HG03378 (cell line): Measurements from ENCODE around the gene RTF1.

Experiments used
- ATAC-seq: cut with Tn5 transposase; IDR thresholded peaks from one replicate; pipeline ENCODE4 v1.9.1; 2021; ENCODE audit warnings: mild to moderate bottlenecking, moderate library complexity; ENCODE audit not compliant: unreplicated experiment

Gene RTF1

DNA sequence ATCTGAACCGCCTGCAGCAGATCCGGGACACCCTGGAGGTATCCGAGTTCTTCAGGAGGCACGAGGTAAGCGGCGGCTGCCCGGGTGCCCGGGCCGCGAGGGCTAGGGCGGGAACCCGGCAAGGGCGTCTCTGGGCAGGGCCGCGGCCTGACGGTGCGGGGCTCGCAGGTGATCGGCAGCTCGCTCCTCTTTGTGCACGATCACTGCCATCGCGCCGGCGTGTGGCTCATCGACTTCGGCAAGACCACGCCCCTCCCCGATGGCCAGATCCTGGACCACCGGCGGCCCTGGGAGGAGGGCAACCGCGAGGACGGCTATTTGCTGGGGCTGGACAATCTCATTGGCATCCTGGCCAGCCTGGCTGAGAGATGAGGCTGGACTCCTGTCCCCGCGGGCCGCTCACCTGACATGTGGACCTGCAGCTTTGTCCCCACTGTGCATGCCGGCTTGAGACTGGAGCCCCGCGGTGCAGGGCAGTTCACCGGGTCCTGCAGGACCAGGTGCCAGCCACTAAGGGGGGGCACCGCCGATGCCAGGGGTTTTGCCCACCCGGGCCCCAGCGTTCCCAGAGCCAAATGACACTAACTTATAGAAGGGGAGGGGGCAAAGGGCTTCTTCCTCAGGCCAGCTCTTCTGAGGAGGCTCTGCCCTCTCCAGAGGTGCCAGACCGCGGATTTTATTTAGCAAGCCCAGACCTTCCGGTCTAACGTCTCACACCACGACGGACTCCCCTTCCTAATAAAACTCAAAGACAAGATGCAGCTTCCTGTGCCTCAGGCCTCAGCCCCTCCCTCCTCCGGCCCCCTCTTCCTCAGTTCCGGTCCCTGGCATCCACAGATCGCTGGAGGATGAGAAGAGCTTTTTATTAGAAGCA lies 86.1 kb downstream of the RTF1 start:
- ATAC-seq, result no peak

DNA sequence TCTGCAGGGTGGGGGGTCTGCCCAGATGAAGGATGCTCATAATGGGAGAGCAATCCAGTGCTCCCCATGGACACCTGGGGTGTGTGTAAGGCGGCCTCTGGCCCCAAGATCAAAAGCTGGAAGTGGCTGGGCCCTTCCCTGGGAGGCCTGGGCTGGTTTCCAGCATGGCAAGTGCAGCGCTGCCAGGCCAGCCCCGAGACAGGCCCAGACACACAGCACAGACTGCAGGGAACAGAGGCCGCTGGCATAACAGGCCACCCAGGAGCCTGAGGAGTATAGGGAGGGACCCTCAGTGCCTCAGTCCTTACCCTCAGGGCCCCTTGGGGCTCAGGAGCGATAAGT lies 86.7 kb downstream of the RTF1 start:
- ATAC-seq, result no peak

DNA sequence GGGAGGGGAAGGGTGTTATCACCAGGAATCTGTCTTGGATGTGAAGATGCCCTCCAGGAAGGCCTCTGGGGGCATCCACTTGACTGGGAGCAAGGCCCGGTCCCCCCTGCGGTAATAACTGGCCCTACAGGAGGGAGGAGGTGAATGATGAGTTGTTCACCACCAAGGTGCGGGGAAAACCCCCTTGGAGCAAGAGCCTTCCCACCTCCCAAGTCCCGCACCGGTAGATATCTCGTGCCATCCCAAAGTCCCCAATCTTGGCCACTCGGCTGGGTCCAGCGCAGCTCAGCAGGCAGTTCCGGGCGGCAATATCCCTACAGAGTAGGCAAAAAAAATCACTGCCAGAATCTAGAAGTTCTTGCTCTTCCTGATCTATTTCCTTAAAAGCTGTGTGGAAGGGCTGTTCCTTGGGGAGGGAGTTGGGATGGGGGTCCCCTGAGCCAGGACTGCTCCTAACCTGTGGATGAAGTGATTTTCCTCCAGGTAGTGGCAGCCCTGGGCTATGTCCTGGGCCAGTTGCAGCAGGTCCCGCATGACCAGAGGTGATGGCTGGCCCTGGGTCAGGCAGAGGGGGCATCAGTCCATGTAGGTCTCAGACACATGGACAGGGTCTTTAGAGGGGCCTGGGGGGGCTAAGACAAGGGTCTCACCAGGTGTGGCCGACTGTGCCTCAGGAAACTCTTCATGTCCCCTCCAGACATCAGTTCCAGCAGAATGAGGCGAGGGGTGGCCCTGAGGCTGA lies 88.0 kb downstream of the RTF1 start:
- ATAC-seq, result no peak

DNA sequence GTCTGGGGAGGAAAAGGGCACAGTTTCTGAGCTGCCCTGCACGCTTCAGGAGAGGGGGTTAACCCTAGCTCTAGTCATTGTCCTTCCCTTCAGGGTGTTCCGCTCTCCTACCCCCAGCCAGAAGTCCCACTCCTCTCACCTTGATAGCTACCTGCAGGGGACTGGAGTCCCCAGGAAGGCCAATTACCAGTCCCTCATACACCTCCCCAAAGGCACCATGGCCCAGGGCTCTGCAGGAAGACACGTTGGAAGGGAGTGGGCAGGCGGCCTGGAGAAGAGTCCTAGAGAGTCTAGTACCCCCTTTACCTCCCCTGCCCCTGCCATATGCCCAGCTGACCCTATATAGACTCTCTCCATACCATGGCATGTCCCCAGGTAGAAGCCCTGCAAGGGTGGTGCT lies 88.9 kb downstream of the RTF1 start:
- ATAC-seq, result no peak

DNA sequence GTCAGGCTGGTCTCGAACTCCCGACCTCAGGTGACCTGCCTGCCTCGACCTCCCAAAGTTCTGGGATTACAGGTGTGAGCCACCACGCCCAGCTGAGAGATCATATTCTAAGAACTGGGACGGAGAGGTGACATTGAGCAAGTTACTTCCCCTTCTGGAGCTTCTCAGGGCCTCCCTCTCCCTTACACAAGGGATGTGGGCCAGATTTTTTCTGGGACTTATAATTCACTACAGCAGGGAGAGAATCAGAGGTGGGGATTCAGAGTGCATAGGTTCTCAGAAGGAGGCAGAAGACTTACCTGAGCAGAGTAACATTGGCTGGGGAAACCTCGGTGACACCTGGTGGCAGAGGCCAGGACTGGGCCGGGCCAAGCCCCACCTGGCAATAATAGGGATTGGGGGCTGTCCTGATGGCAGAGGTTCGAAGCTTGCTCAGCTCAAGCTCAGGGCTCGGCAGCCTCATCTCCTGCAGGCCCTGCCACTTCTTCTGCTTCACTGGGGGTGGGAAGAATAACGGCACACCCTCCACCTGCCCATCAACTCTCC lies 90.0 kb downstream of the RTF1 start:
- ATAC-seq, result no peak

DNA sequence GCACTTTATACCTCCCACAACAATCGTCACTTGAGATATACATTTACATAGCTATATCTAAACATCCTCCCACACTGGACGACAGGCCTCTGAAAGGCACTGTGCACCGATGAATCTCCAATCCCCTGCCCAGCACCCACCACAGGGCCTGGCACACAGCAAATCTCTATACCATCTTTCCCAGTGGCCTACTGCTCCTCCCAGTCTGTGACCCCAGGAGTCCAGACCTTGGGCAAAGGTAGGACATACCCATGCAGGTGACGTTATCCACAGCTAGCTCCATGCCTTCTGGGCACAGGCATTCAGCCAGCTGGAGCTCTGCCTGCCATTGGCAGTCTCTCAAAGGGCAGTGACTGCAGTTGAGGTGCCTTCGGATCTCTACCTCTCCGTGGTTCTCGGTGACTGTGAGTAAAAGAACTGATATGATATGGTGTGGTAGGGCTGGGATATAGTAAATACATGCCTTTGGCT lies 91.0 kb downstream of the RTF1 start:
- no peak for ATAC-seq

DNA sequence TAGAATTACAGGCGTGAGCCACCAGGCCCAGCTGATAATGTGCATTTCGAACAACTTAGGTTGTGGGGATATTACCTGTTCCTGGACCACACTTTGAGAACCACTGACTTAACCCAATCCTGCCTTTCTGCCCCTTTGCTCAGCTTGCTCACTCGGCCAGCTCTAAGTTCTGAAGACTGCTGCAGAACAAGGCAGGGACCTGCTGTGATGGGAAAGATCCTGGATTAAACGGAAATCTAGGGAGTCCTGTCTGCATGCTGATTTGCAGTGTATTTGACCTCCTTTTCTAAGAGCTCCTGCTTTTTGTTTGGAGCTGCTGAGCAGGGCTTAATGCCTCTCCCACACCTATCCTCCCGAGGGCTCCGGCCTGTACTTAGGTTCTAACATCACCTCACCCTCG lies 93.8 kb downstream of the RTF1 start:
- ATAC-seq, result no peak

DNA sequence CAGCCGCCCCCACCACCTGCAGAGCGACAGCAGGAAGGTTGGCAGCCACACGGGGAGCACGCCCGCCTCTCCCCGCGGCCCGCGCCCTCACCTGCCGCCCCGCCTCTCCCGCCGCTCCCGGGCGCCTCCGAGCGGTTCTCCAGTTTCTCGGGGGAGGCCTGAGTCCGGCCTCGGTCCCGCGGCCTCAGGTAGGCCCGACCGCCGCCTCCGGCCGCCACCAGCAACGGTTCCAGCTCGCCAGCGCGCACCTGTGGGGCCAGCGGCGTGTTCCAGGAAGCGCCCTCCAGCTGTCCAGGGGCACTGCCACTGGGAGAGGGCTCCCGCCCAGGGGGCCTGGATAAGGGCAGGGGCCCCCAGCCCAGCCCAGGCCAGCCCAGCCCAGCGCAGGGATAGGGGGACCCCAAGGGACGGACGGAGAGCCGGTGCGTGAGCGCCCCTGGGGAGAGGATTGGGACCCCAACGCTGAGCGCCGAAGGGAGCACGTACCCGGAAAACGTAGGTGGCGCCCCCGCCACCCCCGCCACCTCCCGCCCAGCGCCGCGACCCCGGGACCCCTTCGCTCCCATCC lies 94.5 kb downstream of the RTF1 start:
- ATAC-seq, result no peak

DNA sequence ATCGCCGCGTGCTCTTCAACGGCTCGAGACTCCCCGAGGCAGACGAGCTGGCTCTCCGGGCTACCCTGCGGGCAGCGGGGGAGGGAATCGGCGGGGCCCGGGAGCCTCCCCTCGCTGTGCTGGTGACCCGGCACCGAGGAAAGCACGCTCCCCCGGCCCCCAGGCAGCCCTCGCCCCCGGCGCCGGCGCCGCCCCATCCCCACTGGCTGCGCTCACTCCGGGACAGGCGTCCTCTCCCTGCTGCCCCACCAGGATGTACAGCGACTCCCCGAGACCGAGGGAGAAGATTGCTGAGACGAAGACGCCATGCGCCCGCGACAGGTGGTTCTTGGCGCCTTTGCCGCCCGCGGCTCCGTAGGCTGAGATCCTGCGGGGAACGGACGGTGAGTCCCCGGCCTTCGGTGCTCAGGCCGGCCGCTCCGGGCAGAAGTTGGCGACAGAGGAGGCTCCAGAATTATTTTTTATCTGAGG lies 95.0 kb downstream of the RTF1 start:
- no peak for ATAC-seq

DNA sequence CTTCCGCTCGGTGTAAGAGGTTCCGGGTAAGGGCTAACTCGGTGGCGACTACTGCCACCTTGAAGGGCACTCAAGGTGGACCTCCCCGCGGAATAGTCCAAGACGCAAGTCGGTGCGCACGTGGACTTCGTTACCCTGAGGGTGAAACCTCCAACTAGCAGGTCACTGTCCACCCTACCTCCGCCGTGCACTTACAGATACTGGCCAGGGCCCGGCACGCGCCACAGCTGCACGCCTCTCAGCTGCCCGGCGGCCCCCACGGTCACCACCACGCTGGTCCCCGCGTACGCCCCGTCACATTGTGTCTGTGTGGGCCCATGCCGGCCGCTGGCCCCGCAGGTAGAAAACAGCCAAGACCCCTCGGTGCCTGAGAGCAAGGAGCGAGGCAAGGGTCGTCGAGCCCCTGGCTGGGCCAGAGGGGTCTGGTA lies 95.6 kb downstream of the RTF1 start:
- ATAC-seq, result no peak

DNA sequence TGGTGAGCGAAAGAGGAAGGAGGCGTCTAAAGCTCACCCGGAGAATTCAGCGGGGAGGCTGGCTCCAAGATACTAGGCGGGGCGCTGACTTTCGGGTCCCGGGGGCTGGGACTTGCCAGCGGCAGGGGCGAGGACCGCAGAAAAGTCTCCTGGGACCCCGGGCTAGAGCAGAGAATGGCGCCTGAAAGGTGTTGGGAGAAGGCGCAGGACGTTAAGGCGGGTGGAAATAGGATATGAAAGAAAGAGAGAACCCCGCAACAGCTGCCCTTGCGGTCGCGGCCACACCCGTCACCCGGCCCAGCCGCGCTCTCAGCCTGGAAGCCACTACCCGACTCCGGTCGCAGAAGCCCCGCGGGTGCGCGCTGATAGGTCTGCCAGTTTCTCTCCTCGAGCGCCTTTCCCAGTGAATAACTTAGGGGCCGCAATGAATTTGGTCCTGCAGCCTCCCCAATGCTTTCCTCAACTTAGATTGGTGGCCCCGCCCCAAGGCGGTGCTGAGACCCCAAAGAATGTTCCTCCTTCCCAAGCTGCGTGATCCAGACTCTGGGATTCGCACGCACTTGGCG lies 96.1 kb downstream of the RTF1 start:
- no peak for ATAC-seq

DNA sequence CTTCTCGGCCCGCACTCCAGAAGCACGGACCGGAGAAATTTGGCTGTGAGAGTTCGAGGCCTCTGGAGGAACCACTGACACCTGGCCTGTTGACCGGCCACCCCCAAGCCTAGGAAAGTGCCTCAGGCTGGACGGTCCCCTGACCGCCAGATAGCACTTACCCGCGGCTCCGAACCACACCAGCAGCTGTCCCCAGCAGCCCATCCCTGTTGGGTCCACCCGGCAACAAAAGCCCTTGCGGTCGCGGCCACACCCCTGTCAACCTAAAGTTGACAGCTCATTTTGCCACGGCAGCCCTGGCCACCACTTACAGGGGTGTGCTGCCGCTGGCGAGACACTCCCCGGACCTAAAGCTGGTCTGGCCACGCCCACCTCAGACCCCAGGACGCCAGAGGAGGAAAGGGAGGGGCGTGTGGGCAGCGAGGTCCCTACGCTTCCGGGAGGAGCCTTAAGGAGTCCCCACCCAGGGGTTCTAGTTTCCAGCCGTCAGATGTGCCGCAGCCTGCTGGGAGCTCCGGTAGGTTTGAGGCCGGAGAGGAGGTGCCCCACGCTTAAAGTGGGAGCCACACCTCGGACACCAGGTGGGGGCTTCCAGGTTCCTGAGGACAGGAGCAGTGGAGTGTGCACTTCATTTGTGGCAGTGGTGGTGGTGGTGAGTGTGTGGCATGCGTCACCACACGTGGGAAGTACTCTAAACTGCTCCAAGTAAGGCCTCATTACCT lies 96.8 kb downstream of the RTF1 start, which contains the start of gene LTK:
Gene LTK (minus strand): TSS at position 322 of the 722 bp plus-strand sequence. CDS start 118 bp downstream, at position 204.
- no peak for ATAC-seq

DNA sequence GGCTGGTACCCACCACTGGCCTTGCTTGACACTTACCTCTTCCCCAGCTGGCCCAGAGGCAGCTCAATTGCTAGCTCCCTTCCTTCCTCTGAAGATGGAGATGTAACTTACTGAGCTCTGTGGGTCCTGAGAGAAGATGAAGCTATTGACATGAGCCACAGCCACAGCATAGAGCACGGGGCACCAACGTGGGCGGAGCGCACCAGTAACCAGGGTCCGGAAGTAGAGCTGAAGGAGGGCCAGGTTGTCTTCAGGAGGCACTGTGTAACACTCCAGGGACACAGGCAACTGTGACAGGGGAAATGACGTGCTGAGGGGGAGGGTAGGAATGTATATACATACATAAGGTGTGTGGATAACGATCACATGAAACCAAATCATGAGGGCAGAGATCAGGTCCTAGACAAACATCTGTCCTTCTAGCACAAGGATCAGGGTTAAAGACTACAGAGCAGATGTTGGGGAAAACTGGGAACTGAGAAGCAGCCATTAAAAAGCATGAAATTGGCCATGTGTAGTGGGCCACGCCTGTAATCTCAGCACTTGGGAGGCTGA lies 101.1 kb downstream of the RTF1 start:
- no peak for ATAC-seq

DNA sequence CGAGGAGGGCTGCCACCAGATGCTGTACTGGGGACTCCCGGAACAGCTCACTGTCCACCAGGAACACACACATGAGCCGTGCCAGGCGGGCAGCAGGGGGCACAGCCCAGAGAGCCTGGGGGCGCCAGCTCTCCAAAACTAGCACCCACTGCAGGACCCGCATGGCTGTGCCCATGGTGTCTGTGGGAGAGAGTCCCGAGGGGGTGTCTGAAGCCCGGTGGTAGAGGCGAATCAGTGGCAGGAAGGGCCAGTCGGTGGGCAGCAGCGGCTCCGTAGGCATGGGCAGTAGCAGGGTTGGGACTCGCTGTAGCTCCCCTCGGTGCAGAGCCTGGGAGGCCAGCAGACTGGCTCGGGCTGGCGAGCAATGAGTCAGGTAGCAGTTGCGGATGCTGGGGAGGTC lies 103.7 kb downstream of the RTF1 start:
- ATAC-seq, result no peak

DNA sequence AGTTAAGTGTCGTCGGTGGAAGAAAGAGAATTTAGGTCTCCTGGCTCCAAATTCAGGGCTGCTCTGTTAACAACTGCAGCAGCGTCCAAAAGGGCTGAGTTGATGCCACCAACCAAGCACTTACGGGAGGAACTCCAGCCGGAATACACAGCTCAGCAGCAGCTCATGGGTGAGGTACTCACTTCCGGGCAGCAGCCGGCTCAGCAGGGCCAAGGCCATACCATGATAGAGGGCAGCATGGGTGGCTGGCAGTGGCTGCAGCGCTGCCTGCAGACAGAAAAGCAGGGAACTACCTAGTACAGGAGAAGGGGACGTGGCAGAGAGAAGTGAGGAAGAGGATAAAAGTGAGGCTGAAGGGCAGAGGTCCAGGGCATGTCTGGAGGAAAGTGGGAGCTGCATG lies 104.7 kb downstream of the RTF1 start:
- no peak for ATAC-seq

DNA sequence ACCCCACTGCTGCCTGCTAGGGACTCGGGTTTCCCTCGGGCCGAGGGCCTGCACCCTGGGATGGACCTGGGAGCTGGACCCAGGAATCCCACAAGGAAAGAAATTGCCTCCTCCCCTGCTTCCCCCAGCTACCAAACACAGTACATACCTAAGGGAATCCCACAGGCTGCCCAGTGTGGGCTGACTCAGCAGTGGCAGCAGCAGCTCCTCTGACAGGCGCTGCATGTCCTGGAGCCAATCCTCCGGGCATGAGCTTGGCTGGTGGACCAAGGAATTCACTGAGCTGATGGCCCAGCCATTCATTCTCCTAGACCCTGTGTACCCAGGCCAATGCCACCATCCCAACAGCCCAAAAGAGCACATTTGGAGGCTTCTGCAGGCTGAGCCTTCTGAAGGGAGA lies 106.2 kb downstream of the RTF1 start:
- no peak for ATAC-seq

DNA sequence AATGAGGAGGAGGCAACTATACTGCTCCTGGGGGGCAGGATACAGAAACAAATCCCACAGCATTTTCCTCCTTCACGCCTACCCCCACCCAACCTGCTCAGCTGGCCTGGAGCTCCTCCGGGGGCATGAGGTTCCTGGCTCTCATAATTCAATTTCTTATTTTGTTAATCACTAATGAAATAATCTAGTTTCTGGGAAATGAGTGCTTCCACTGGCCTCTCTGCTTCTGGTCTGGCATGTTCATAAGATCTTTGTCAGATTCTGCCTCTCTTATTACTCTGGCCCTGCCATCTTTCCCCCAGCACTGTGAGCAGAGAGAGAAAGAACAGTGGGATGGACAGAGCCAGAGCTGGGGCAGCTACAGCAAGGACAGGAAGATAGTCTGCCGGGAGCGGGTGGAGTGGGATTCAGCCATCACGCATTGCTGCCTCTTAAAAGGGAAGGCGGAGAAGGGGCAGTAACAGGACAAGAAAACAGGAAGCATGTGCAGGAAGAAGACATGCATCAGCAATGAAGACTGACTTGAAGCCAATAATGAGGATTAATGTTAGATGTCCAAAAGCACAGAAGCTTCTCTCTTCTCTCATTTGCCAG lies 113.6 kb downstream of the RTF1 start:
- ATAC-seq, result no peak
